H1 (cell line): Measurements from ENCODE around the gene NPR1. TPM values are rescaled to one million over a fixed set of nuclear protein-coding genes. Genes with fewer than 3 reads are reported as not detected.

ENCODE experiments used
- CTCF ChIA-PET: fragments of 300-600 bp; sonication (Branson Sonifier 250); formaldehyde crosslinking; loops from one replicate; lab custom pipeline; 2021; ENCODE audit not compliant: partially characterized antibody; lab: Charles Lee
- POLR2A ChIA-PET: fragments of 300-600 bp; sonication (Branson Sonifier 250); formaldehyde crosslinking; loops from one replicate; lab custom pipeline; 2021; ENCODE audit warnings: inconsistent platforms; ENCODE audit not compliant: partially characterized antibody; lab: Charles Lee
- DNase-seq, 2 experiments: peaks; one replicate each; pipeline versions ENCODE4 v3.0.0 to v3.0.0-alpha.2; 2010 to 2022; ENCODE audit warnings: low spot score in 2 of 2, low read depth in 1 of 2, mixed read lengths in 1 of 2
- FAIRE-seq: peaks from 2 replicates; lab custom pipeline; 2011; peaks lifted over from hg19 to GRCh38; lab: Jason Lieb, UNC
- H2AFZ ChIP-seq: 2 replicates; pipeline ENCODE4 v1.8.1; 2012; ENCODE audit warnings: low read length, inconsistent platforms
- H2AK5ac ChIP-seq: 2 replicates; pipeline ENCODE4 v1.6.1; 2013; ENCODE audit warnings: low read depth, low read length
- H2BK120ac ChIP-seq: replicated peaks from 2 replicates; pipeline ENCODE3; 2013; ENCODE audit warnings: low read depth, low read length, inconsistent platforms
- H2BK12ac ChIP-seq: 2 replicates; pipeline ENCODE4 v1.6.1; 2013; ENCODE audit warnings: low read depth, low read length
- H2BK15ac ChIP-seq: 2 replicates; pipeline ENCODE4 v1.6.1; 2013; ENCODE audit warnings: low read length
- H2BK20ac ChIP-seq: 2 replicates; pipeline ENCODE4 v1.6.1; 2013; ENCODE audit warnings: low read length
- H2BK5ac ChIP-seq: 2 replicates; pipeline ENCODE4 v1.6.1; 2013; ENCODE audit warnings: low read depth, low read length
- H3K14ac ChIP-seq: 2 replicates; pipeline ENCODE4 v1.6.1; 2013; ENCODE audit warnings: inconsistent platforms; ENCODE audit not compliant: insufficient read length
- H3K18ac ChIP-seq: 2 replicates; pipeline ENCODE4 v1.6.1; 2013; ENCODE audit warnings: low read length; ENCODE audit errors: extremely low read depth
- H3K23ac ChIP-seq: 2 replicates; pipeline ENCODE4 v1.6.1; 2013; ENCODE audit warnings: inconsistent platforms; ENCODE audit not compliant: insufficient read length
- H3K23me2 ChIP-seq: 2 replicates; pipeline ENCODE4 v1.6.1; 2013; ENCODE audit warnings: low read depth, low read length
- H3K27ac ChIP-seq: 2 replicates; pipeline ENCODE4 v1.6.1; 2011; ENCODE audit warnings: low read depth, low read length, inconsistent platforms
- H3K27me3 ChIP-seq, 4 experiments: replicated peaks in 1 of 4; 1 replicate in 1 of 4; 2 replicates in 3 of 4; pipeline versions ENCODE4 v1.6.1 to v1.8.1; 2011 to 2013; ENCODE audit warnings: low read length in 3 of 4, mild to moderate bottlenecking in 3 of 4, inconsistent platforms in 2 of 4, mixed read lengths in 2 of 4, moderate library complexity in 1 of 4; ENCODE audit not compliant: control insufficient read depth in 3 of 4, insufficient read depth in 3 of 4; ENCODE audit errors: extremely low read depth in 1 of 4
- H3K36me3 ChIP-seq, 4 experiments: 2 replicates each; pipeline versions ENCODE4 v1.6.1 to v1.8.1; 2011 to 2013; ENCODE audit warnings: mild to moderate bottlenecking in 4 of 4, low read length in 3 of 4, moderate library complexity in 2 of 4, control low read depth in 1 of 4, inconsistent platforms in 1 of 4; ENCODE audit not compliant: insufficient read depth in 4 of 4, control insufficient read depth in 2 of 4
- H3K4ac ChIP-seq: replicated peaks from 2 replicates; pipeline ENCODE3; 2013; ENCODE audit warnings: low read length, low read depth, mixed read lengths, inconsistent platforms; ENCODE audit not compliant: insufficient read length
- H3K4me1 ChIP-seq, 4 experiments: replicated peaks in 1 of 4; 1 replicate in 1 of 4; 2 replicates in 3 of 4; pipeline versions ENCODE4 v1.6.1 to v1.8.1; 2011 to 2013; ENCODE audit warnings: low read length in 3 of 4, inconsistent platforms in 2 of 4, mixed read lengths in 1 of 4; ENCODE audit not compliant: insufficient read depth in 4 of 4, control insufficient read depth in 3 of 4
- H3K4me2 ChIP-seq, 2 experiments: 2 replicates each; pipeline versions ENCODE4 v1.6.1 to v1.8.1; 2011 to 2013; ENCODE audit warnings: low read depth in 2 of 2, low read length in 2 of 2, control low read depth in 1 of 2, inconsistent platforms in 1 of 2, mild to moderate bottlenecking in 1 of 2; ENCODE audit not compliant: insufficient read depth in 1 of 2
- H3K4me3 ChIP-seq, 4 experiments: fragments of 200-600, 300-600 bp in 1 of 4; sonication (generic), shearing (Covaris generic), sonication (Bioruptor Twin) in 1 of 4; 2 replicates each; pipeline versions ENCODE4 v1.5.1 to v1.8.1; 2011 to 2016; ENCODE audit warnings: low read length in 4 of 4, low read depth in 3 of 4, control low read depth in 2 of 4, inconsistent platforms in 2 of 4, mild to moderate bottlenecking in 2 of 4, mixed read lengths in 1 of 4, moderate library complexity in 1 of 4; ENCODE audit not compliant: insufficient read depth in 2 of 4; ENCODE audit errors: extremely low read depth in 1 of 4
- H3K56ac ChIP-seq: replicated peaks from 2 replicates; pipeline ENCODE3; 2013; ENCODE audit warnings: low read depth, mild to moderate bottlenecking, mixed read lengths, low read length, inconsistent platforms; ENCODE audit not compliant: insufficient read length
- H3K79me1 ChIP-seq: 2 replicates; pipeline ENCODE4 v1.6.1; 2013; ENCODE audit warnings: low read depth, low read length, control low read depth
- H3K79me2 ChIP-seq, 2 experiments: 2 replicates each; pipeline versions ENCODE4 v1.6.1 to v1.8.1; 2012 to 2013; ENCODE audit warnings: low read length in 2 of 2, mild to moderate bottlenecking in 2 of 2, inconsistent platforms in 1 of 2; ENCODE audit not compliant: insufficient read depth in 2 of 2, control insufficient read depth in 1 of 2
- H3K9ac ChIP-seq, 4 experiments: replicated peaks in 1 of 4; 1 replicate in 1 of 4; 2 replicates in 3 of 4; pipeline versions ENCODE4 v1.6.1 to v1.8.1; 2011 to 2013; ENCODE audit warnings: low read depth in 3 of 4, low read length in 3 of 4, control low read depth in 2 of 4, mild to moderate bottlenecking in 2 of 4, moderate library complexity in 2 of 4, inconsistent platforms in 1 of 4; ENCODE audit errors: extremely low read depth in 1 of 4
- H3K9me3 ChIP-seq, 2 experiments: 2 replicates each; pipeline versions ENCODE4 v1.6.1 to v1.8.1; 2012 to 2013; ENCODE audit warnings: mild to moderate bottlenecking in 2 of 2, moderate library complexity in 2 of 2, control low read depth in 1 of 2, inconsistent platforms in 1 of 2, low read depth in 1 of 2, low read length in 1 of 2, mixed read lengths in 1 of 2; ENCODE audit not compliant: insufficient read depth in 2 of 2
- H4K20me1 ChIP-seq, 2 experiments: replicated peaks in 1 of 2; 2 replicates each; pipeline versions ENCODE3 to v1.8.1; 2011 to 2013; ENCODE audit warnings: inconsistent platforms in 2 of 2, low read length in 2 of 2, mild to moderate bottlenecking in 1 of 2; ENCODE audit not compliant: insufficient read depth in 2 of 2, control insufficient read depth in 1 of 2
- H4K5ac ChIP-seq: 2 replicates; pipeline ENCODE4 v1.6.1; 2013; ENCODE audit warnings: low read length, low read depth, mixed read lengths, inconsistent platforms; ENCODE audit not compliant: insufficient read length
- H4K8ac ChIP-seq: 2 replicates; pipeline ENCODE4 v1.8.0; 2013; ENCODE audit warnings: mild to moderate bottlenecking, moderate library complexity, low read length, inconsistent platforms; ENCODE audit not compliant: insufficient read depth; ENCODE audit errors: extremely low read depth
- H4K91ac ChIP-seq: replicated peaks from 2 replicates; pipeline ENCODE3; 2013; ENCODE audit warnings: low read length, mixed read lengths, inconsistent platforms; ENCODE audit not compliant: insufficient read length
- KDM5A ChIP-seq: fragments of 200-600 bp; IDR thresholded peaks from 2 replicates; pipeline ENCODE4 v1.7.1; 2012; ENCODE audit warnings: mild to moderate bottlenecking, low read length, inconsistent platforms, mixed read lengths
- RAD21 ChIP-seq, 2 experiments: IDR thresholded peaks in 1 of 2; conservative IDR thresholded peaks in 1 of 2; 2 replicates each; pipeline ENCODE4 v1.6.1; 2011; ENCODE audit warnings: low read depth in 2 of 2, low read length in 2 of 2, improper control_type of control experiment in 1 of 2, inconsistent platforms in 1 of 2, mild to moderate bottlenecking in 1 of 2, moderate library complexity in 1 of 2
- WGBS, 2 experiments: shearing (Covaris generic) in 1 of 2; methylation state at CpG; one replicate each; pipeline versions ENCODE4 v1.1.6 to v1.1.7; 2013 to 2015; ENCODE audit warnings: low lambda C conversion rate in 2 of 2, mixed read lengths in 2 of 2, inconsistent platforms in 1 of 2, low coverage in 1 of 2, missing lambda C conversion rate in 1 of 2; ENCODE audit not compliant: insufficient replicate concordance in 2 of 2, insufficient coverage in 1 of 2, insufficient read length in 1 of 2; ENCODE audit errors: extremely low coverage in 1 of 2, missing lambda C conversion rate in 1 of 2; 5-methylcytosine and 5-hydroxymethylcytosine counted together
- polyA plus RNA-seq, 7 experiments: library from polyadenylated mRNA; depleted of rRNA in 3 of 7; stranded (reverse) in 5 of 7; unstranded in 2 of 7; fragments of >200 nt in 5 of 7; fragments of 200-250 nt in 2 of 7; gene quantifications; 1 replicate in 5 of 7; 2 replicates in 1 of 7; 4 replicates in 1 of 7; pipeline versions ENCODE4 v1.2.1 to v1.2.3, GENCODE V29; 2011 to 2013; ENCODE audit warnings: missing spikeins in 2 of 7, mixed read lengths in 2 of 7
- total RNA-seq: library from RNA; stranded (reverse); fragmentation: NEBNext Ultra II Directional; extraction: Animal tissue kit (Norgen Biotek cat#: 25700); gene quantifications from 2 replicates; pipeline ENCODE4 v1.2.1, GENCODE V29; 2021
- TF ChIP-seq, protein P1 (sequence below), 3 experiments: IDR thresholded peaks; 1 replicate in 2 of 3; 2 replicates in 1 of 3; pipeline versions ENCODE4 v1.5.1 to v1.6.1; 2011; ENCODE audit warnings: low read length in 3 of 3, mild to moderate bottlenecking in 3 of 3, inconsistent platforms in 2 of 3, low read depth in 1 of 3, moderate library complexity in 1 of 3; ENCODE audit not compliant: insufficient read depth in 1 of 3; ENCODE audit errors: control extremely low read depth in 1 of 3

Gene NPR1
- total and polyA plus RNA-seq, 2 of the 8 experiments (the other 6 are each of a cell fraction or from before 2014, with no cell fraction given): 11.7 to 13.2 TPM

GRCh38 chr1:153647346-153647714, 31.2 kb upstream of the NPR1 start:
- no peak overlapping the region for H3K4me3 ChIP-seq
- TF ChIP-seq KDM5A (no peak), RAD21 (IDR thresholded peaks at IDR 0.05 in 1 of 2, conservative IDR thresholded peaks at IDR 0.05 in 1 of 2; ENCODE audit: low read depth in 2 of 2, low read length in 2 of 2) (peak; percentile 2 to 35; a peak in 2 of 4 replicates)
- TF ChIP-seq, protein P1, sequence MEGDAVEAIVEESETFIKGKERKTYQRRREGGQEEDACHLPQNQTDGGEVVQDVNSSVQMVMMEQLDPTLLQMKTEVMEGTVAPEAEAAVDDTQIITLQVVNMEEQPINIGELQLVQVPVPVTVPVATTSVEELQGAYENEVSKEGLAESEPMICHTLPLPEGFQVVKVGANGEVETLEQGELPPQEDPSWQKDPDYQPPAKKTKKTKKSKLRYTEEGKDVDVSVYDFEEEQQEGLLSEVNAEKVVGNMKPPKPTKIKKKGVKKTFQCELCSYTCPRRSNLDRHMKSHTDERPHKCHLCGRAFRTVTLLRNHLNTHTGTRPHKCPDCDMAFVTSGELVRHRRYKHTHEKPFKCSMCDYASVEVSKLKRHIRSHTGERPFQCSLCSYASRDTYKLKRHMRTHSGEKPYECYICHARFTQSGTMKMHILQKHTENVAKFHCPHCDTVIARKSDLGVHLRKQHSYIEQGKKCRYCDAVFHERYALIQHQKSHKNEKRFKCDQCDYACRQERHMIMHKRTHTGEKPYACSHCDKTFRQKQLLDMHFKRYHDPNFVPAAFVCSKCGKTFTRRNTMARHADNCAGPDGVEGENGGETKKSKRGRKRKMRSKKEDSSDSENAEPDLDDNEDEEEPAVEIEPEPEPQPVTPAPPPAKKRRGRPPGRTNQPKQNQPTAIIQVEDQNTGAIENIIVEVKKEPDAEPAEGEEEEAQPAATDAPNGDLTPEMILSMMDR (IDR thresholded peaks at IDR 0.05; ENCODE audit: control extremely low read depth in 1 of 3, insufficient read depth in 1 of 3, low read depth in 1 of 3, low read length in 3 of 3): peak; percentile 8 to 19 (median 13); a peak in 3 of 4 replicates
- TF ChIP-seq, all 59 proteins: peak for 2
- POLR2A ChIA-PET: interaction anchor here (0.9 to 16.2 kb wide), 12 partner anchors 11 to 330 kb away, joined by 3 to 343 read pairs (median 4); partner anchors contain the start of genes CHTOP, ILF2, JTB and S100A1
- H2BK5ac ChIP-seq: no peak overlapping the region
- H2AK5ac ChIP-seq: no peak overlapping the region
- H3K79me1 ChIP-seq: no peaks in the 10 kb centered on the region
- H3K36me3 ChIP-seq: peaks cover 23 to 38% (median 35%) of the 10 kb centered on the region in 4 experiments
- no peak overlapping the region for H3K4ac ChIP-seq
- DNase-seq (no peak), FAIRE-seq (no peak)
- no peak overlapping the region for H2AFZ ChIP-seq
- no peaks in the 10 kb centered on the region for H3K79me2 ChIP-seq
- no peak overlapping the region for H3K27ac ChIP-seq
- no peak overlapping the region for H3K4me2 ChIP-seq
- H4K91ac ChIP-seq: no peak overlapping the region
- H3K23me2 ChIP-seq: no peaks in the 10 kb centered on the region
- H4K5ac ChIP-seq: no peak overlapping the region
- H4K20me1 ChIP-seq: peaks cover 3% of the 10 kb centered on the region in 2 experiments
- H2BK12ac ChIP-seq: no peak overlapping the region
- CTCF ChIA-PET: interaction anchor here (0.8 to 3.1 kb wide), 11 partner anchors 9 to 152 kb away, joined by 3 to 13 read pairs (median 5); partner anchors contain the start of genes CHTOP, S100A1, S100A13 and S100A6
- H2BK20ac ChIP-seq: no peak overlapping the region
- H3K27me3 ChIP-seq: no peaks in the 10 kb centered on the region
- H3K9ac ChIP-seq: no peak overlapping the region
- no peaks in the 10 kb centered on the region for H3K9me3 ChIP-seq
- H2BK15ac ChIP-seq: no peak overlapping the region
- H3K4me1 ChIP-seq: peaks cover 0 to 3% (median 0%) of the 10 kb centered on the region in 4 experiments; a peak in 1 of 7 replicates
- H3K14ac ChIP-seq: no peak overlapping the region
- no peak overlapping the region for H3K56ac ChIP-seq
- 65% methylated on average over 2 of the region's 2 CpGs; no CpG with 5 or more reads in 1 of the 2 experiments for WGBS, 2 experiments
- H3K18ac ChIP-seq: no peak overlapping the region
- no peak overlapping the region for H3K23ac ChIP-seq
- peak overlapping the region; percentile 0; the same call in 1 of the 2 replicates for H4K8ac ChIP-seq
- H2BK120ac ChIP-seq: no peak overlapping the region
